SK-N-SH (cell line): ENCODE results near the gene FRYL. TPM values are rescaled to one million over a fixed set of nuclear protein-coding genes. Genes with fewer than 3 reads are reported as not detected.

Experiments
- CTCF ChIA-PET: fragments of 300-600, 350-600 bp; formaldehyde crosslinking; extraction: SDS; loops from one replicate; lab custom pipeline; 2021; lab: Yijun Ruan, JAX
- POLR2A ChIA-PET: fragments of 350-600 bp; sonication (Branson Sonifier 250); formaldehyde crosslinking; extraction: SDS; loops from one replicate; lab custom pipeline; 2020; ENCODE audit warnings: antibody characterized with exemption, inconsistent platforms; lab: Yijun Ruan, JAX
- DNase-seq: peaks from one replicate; pipeline ENCODE4 v3.0.0; 2012
- H2AFZ ChIP-seq: fragments of 200-600 bp; sonication (generic); 2 replicates; pipeline ENCODE4 v1.8.1; 2016; ENCODE audit warnings: antibody characterized with exemption, mild to moderate bottlenecking, low read depth
- H3F3A ChIP-seq: fragments of 200-600 bp; sonication (generic); replicated peaks from 2 replicates; pipeline ENCODE3; 2016; ENCODE audit warnings: antibody characterized with exemption, mild to moderate bottlenecking; ENCODE audit not compliant: insufficient read depth
- H3K27ac ChIP-seq, 2 experiments: fragments of 200-500 bp in 1 of 2; fragments of 200-600 bp in 1 of 2; sonication (Bioruptor generic) in 1 of 2; sonication (generic), shearing (Covaris generic) in 1 of 2; 2 replicates each; pipeline versions ENCODE4 v1.5.1 to v1.6.1; 2014 to 2016; ENCODE audit warnings: low read depth in 2 of 2, inconsistent platforms in 1 of 2, low read length in 1 of 2, mild to moderate bottlenecking in 1 of 2, mixed read lengths in 1 of 2
- H3K27me3 ChIP-seq: fragments of 200-600 bp; sonication (generic), shearing (Covaris generic); 2 replicates; pipeline ENCODE4 v1.6.1; 2016; ENCODE audit warnings: mixed run types; ENCODE audit not compliant: insufficient read depth
- H3K36me3 ChIP-seq, 2 experiments: fragments of 200-500 bp in 1 of 2; fragments of 200-600 bp in 1 of 2; sonication (Bioruptor generic) in 1 of 2; sonication (generic) in 1 of 2; replicated peaks in 1 of 2; 2 replicates each; pipeline versions ENCODE3 to v1.5.1; 2014 to 2016; ENCODE audit warnings: low read length in 1 of 2, mild to moderate bottlenecking in 1 of 2; ENCODE audit not compliant: insufficient read depth in 2 of 2, control insufficient read depth in 1 of 2
- H3K4me1 ChIP-seq, 2 experiments: fragments of 200-500 bp in 1 of 2; fragments of 200-600 bp in 1 of 2; sonication (Bioruptor generic) in 1 of 2; sonication (generic), shearing (Covaris generic) in 1 of 2; 2 replicates each; pipeline versions ENCODE4 v1.5.1 to v1.6.1; 2014 to 2016; ENCODE audit warnings: low read depth in 1 of 2, low read length in 1 of 2, mixed run types in 1 of 2; ENCODE audit not compliant: insufficient read depth in 2 of 2, control insufficient read depth in 1 of 2
- H3K4me2 ChIP-seq: fragments of 200-600 bp; sonication (generic), shearing (Covaris generic); 2 replicates; pipeline ENCODE4 v1.6.1; 2017; ENCODE audit warnings: mixed run types
- H3K4me3 ChIP-seq, 2 experiments: fragments of 200-500 bp in 1 of 2; fragments of 200-600 bp in 1 of 2; sonication (Bioruptor generic) in 1 of 2; sonication (generic), shearing (Covaris generic) in 1 of 2; 2 replicates each; pipeline versions ENCODE4 v1.5.1 to v1.8.1; 2014 to 2016; ENCODE audit warnings: low read depth in 2 of 2, inconsistent platforms in 1 of 2, low read length in 1 of 2, mild to moderate bottlenecking in 1 of 2, mixed read lengths in 1 of 2, moderate library complexity in 1 of 2
- H3K79me2 ChIP-seq: fragments of 200-600 bp; sonication (generic); 2 replicates; pipeline ENCODE4 v1.8.1; 2017; ENCODE audit warnings: mild to moderate bottlenecking; ENCODE audit not compliant: insufficient read depth
- H3K9ac ChIP-seq: fragments of 200-600 bp; sonication (generic); 2 replicates; pipeline ENCODE4 v1.6.1; 2017; ENCODE audit warnings: mixed run types
- H3K9me2 ChIP-seq: fragments of 200-600 bp; sonication (generic); 2 replicates; pipeline ENCODE4 v1.6.1; 2017; ENCODE audit warnings: mixed run types
- H3K9me3 ChIP-seq: fragments of 200-600 bp; sonication (generic); 2 replicates; pipeline ENCODE4 v1.6.1; 2017; ENCODE audit warnings: mixed run types, mild to moderate bottlenecking, moderate library complexity
- H4K20me1 ChIP-seq: fragments of 200-600 bp; sonication (generic); 2 replicates; pipeline ENCODE4 v1.6.1; 2017; ENCODE audit warnings: mild to moderate bottlenecking, mixed run types; ENCODE audit not compliant: insufficient read depth
- CHD2 ChIP-seq: fragments of 150-350 bp; IDR thresholded peaks from 2 replicates; pipeline ENCODE4 v1.6.1; 2018; ENCODE audit warnings: low read length; ENCODE audit not compliant: partially characterized antibody
- ELF1 ChIP-seq: IDR thresholded peaks from 2 replicates; pipeline ENCODE4 v1.4.0; 2012
- EP300 ChIP-seq, 2 experiments: IDR thresholded peaks; 2 replicates each; pipeline versions ENCODE4 v1.4.0 to v1.6.1; 2012; ENCODE audit warnings: borderline replicate concordance in 1 of 2, low read depth in 1 of 2, low read length in 1 of 2
- EZH2phosphoT487 ChIP-seq: fragments of 200-600 bp; sonication (generic); IDR thresholded peaks from 2 replicates; pipeline ENCODE4 v1.6.1; 2017; ENCODE audit warnings: low read depth, mixed run types, mild to moderate bottlenecking, antibody characterized with exemption, moderate library complexity, borderline replicate concordance
- FOSL2 ChIP-seq: IDR thresholded peaks from 2 replicates; pipeline ENCODE4 v1.4.0; 2012; ENCODE audit warnings: low read depth, mild to moderate bottlenecking, moderate library complexity, borderline replicate concordance
- FOXJ3 ChIP-seq: sonication (generic); formaldehyde crosslinking; IDR thresholded peaks from 2 replicates; pipeline ENCODE4 v1.5.1; 2020; ENCODE audit warnings: mild to moderate bottlenecking, missing genetic modification reagents
- FOXM1 ChIP-seq: IDR thresholded peaks from 2 replicates; pipeline ENCODE4 v1.4.0; 2012; ENCODE audit warnings: low read depth, mild to moderate bottlenecking
- GABPA ChIP-seq: IDR thresholded peaks from 2 replicates; pipeline ENCODE4 v1.4.0; 2012; ENCODE audit warnings: low read depth, mild to moderate bottlenecking
- GATA2 ChIP-seq: sonication (generic); formaldehyde crosslinking; IDR thresholded peaks from 2 replicates; pipeline ENCODE4 v1.5.0; 2020; ENCODE audit warnings: mild to moderate bottlenecking, missing genetic modification reagents
- IRF3 ChIP-seq: fragments of 150-350 bp; IDR thresholded peaks from 2 replicates; pipeline ENCODE4 v1.6.1; 2016; ENCODE audit warnings: mild to moderate bottlenecking, low read depth, low read length
- JUND ChIP-seq: IDR thresholded peaks from 2 replicates; pipeline ENCODE4 v1.4.0; 2012
- MAX ChIP-seq: IDR thresholded peaks from 2 replicates; pipeline ENCODE4 v1.4.0; 2012; ENCODE audit warnings: low read depth
- MEF2A ChIP-seq: IDR thresholded peaks from 2 replicates; pipeline ENCODE4 v1.4.0; 2012; ENCODE audit warnings: low read depth, borderline replicate concordance
- NFIC ChIP-seq: IDR thresholded peaks from 2 replicates; pipeline ENCODE4 v1.4.0; 2012; ENCODE audit warnings: borderline replicate concordance
- NRF1 ChIP-seq: IDR thresholded peaks from 2 replicates; pipeline ENCODE4 v1.6.1; 2012; ENCODE audit warnings: low read depth, mild to moderate bottlenecking, low read length
- PBX3 ChIP-seq: IDR thresholded peaks from 2 replicates; pipeline ENCODE4; 2012
- POLR2AphosphoS5 ChIP-seq: IDR thresholded peaks from 2 replicates; pipeline ENCODE4 v1.6.1; 2012; ENCODE audit warnings: low read depth, low read length
- RAD21 ChIP-seq: IDR thresholded peaks from 2 replicates; pipeline ENCODE4 v1.6.1; 2012; ENCODE audit warnings: mild to moderate bottlenecking, low read length
- RCOR1 ChIP-seq: fragments of 150-350 bp; IDR thresholded peaks from 2 replicates; pipeline ENCODE4 v1.6.1; 2017; ENCODE audit warnings: antibody characterized with exemption, low read length
- RFX5 ChIP-seq: IDR thresholded peaks from 2 replicates; pipeline ENCODE4 v1.6.1; 2012; ENCODE audit warnings: mild to moderate bottlenecking, improper control_type of control experiment, low read length
- RXRA ChIP-seq: IDR thresholded peaks from 2 replicates; pipeline ENCODE4 v1.4.0; 2012; ENCODE audit warnings: low read depth, mild to moderate bottlenecking, borderline replicate concordance
- SMC3 ChIP-seq: IDR thresholded peaks from 2 replicates; pipeline ENCODE4 v1.6.1; 2012; ENCODE audit warnings: low read depth, low read length, improper control_type of control experiment
- TAF1 ChIP-seq: IDR thresholded peaks from 2 replicates; pipeline ENCODE4 v1.6.1; 2012; ENCODE audit warnings: low read depth, mild to moderate bottlenecking, low read length, moderate library complexity, borderline replicate concordance
- TCF12 ChIP-seq: IDR thresholded peaks from 2 replicates; pipeline ENCODE4 v1.4.0; 2012
- TEAD4 ChIP-seq: IDR thresholded peaks from 2 replicates; pipeline ENCODE4 v1.4.0; 2012; ENCODE audit warnings: mild to moderate bottlenecking, borderline replicate concordance; ENCODE audit not compliant: insufficient read depth
- USF1 ChIP-seq: IDR thresholded peaks from 2 replicates; pipeline ENCODE4 v1.4.0; 2012; ENCODE audit warnings: low read depth, borderline replicate concordance
- USF2 ChIP-seq: fragments of 150-350 bp; IDR thresholded peaks from 2 replicates; pipeline ENCODE4 v1.6.1; 2017; ENCODE audit warnings: antibody characterized with exemption, low read length, low read depth, borderline replicate concordance
- YY1 ChIP-seq: IDR thresholded peaks from 2 replicates; pipeline ENCODE4 v1.4.0; 2012; ENCODE audit warnings: low read depth, mild to moderate bottlenecking
- ZBTB33 ChIP-seq: IDR thresholded peaks from 2 replicates; pipeline ENCODE4 v1.4.0; 2012; ENCODE audit warnings: low read depth, borderline replicate concordance
- WGBS: methylation state at CpG from one replicate; pipeline ENCODE4 v1.1.6; 2017; ENCODE audit warnings: low lambda C conversion rate; 5-methylcytosine and 5-hydroxymethylcytosine counted together
- polyA plus RNA-seq, 3 experiments: library from polyadenylated mRNA; depleted of rRNA; stranded (reverse); fragments of >200 nt; gene quantifications; 2 replicates each; pipeline ENCODE4 v1.2.3, GENCODE V29; 2012

The FRYL gene
- polyA plus RNA-seq, 1 of the 3 experiments (the other 2 are of a cell fraction), result 8.2 TPM

- Histone ChIP-seq H3K4me1 (peaks cover 2 to 17% of the 10 kb centered on the region in 2 experiments; a peak in 3 of 4 replicates), H3K9me2 (no peaks in the 10 kb centered on the region), H3K9ac (no peak overlapping the region), H4K20me1 (no peaks in the 10 kb centered on the region), H3K27ac (peak overlapping the region; percentile 35 to 90; a peak in 3 of 4 replicates), H3K36me3 (no peaks in the 10 kb centered on the region), H3K4me3 (no peak overlapping the region), H3F3A (peaks cover 9% of the 10 kb centered on the region), H2AFZ (no peak overlapping the region), H3K4me2 (peak overlapping the region; percentile 36; the same call in 1 of the 2 replicates), H3K9me3 (no peaks in the 10 kb centered on the region), H3K79me2 (no peaks in the 10 kb centered on the region), H3K27me3 (no peaks in the 10 kb centered on the region)
- ChIA-PET POLR2A (interaction anchor here (1.0 to 2.3 kb wide), 4 partner anchors 8 to 26 kb away, joined by 3 to 6 read pairs (median 4); partner anchors contain the start of gene SLC10A4), CTCF (interaction anchor here (0.8 to 2.3 kb wide), 9 partner anchors 9 to 84 kb away, joined by 3 to 8 read pairs (median 4); no protein-coding TSS in a partner anchor)
- whole genome bisulfite sequencing, result 4% methylated on average over 5 of the region's 5 CpGs
- peak; percentile 46 for DNase-seq
- TF ChIP-seq TCF12 (peak; percentile 94), POLR2AphosphoS5 (peak; percentile 54; the same call in 1 of the 2 replicates), NFIC (peak; percentile 76), RAD21 (peak; percentile 18; the same call in 1 of the 2 replicates), EP300 (IDR thresholded peaks at IDR 0.05; ENCODE audit: borderline replicate concordance in 1 of 2, low read depth in 1 of 2, low read length in 1 of 2) (peak; percentile 34 to 91; a peak in 3 of 4 replicates), YY1 (no peak), ELF1 (no peak), FOXM1 (no peak), PBX3 (peak; percentile 80), SMC3 (no peak), NRF1 (no peak), TEAD4 (no peak; the same call in 1 of the 2 replicates), IRF3 (no peak), ZBTB33 (no peak), USF1 (no peak), RFX5 (no peak), MEF2A (no peak), USF2 (no peak), CHD2 (peak; percentile 56), MAX (no peak), FOXJ3 (peak; percentile 42; the same call in 1 of the 2 replicates), GABPA (no peak), GATA2 (peak; percentile 73), JUND (no peak), RCOR1 (peak; percentile 95), EZH2phosphoT487 (no peak), RXRA (no peak), TAF1 (no peak), FOSL2 (no peak)
Measured at GRCh38 chr4:48462363-48462762, 317.7 kb downstream of the FRYL start.
